Aorta (tissue), 5 donors: ENCODE measurements around the gene MYL2. TPM values are rescaled to one million over a fixed set of nuclear protein-coding genes. Genes with fewer than 3 reads are reported as not detected.

ENCODE experiments used
- ATAC-seq: fragments of 200-7000 bp; cut with Tn5 transposase; one replicate; pipeline ENCODE4 v1.9.1; 2022; ENCODE audit warnings: moderate library complexity; ENCODE audit not compliant: low FRiP score
- DNase-seq, 2 donors: peaks; one replicate each; pipeline ENCODE4 v3.0.0-alpha.2; 2020
- H3K27ac ChIP-seq, 2 donors: one replicate each; pipeline ENCODE4 v1.5.1; 2013; ENCODE audit warnings: low read length in 2 of 2, mild to moderate bottlenecking in 2 of 2, moderate library complexity in 2 of 2, control low read depth in 1 of 2, inconsistent platforms in 1 of 2, low read depth in 1 of 2
- H3K27me3 ChIP-seq, 2 donors: one replicate each; pipeline ENCODE4 v1.6.1; 2013; ENCODE audit warnings: control low read depth in 1 of 2, low read length in 1 of 2, mild to moderate bottlenecking in 1 of 2, moderate library complexity in 1 of 2; ENCODE audit not compliant: insufficient read depth in 2 of 2, control insufficient read depth in 1 of 2
- H3K36me3 ChIP-seq, 2 donors: one replicate each; pipeline ENCODE4 v1.6.1; 2013; ENCODE audit warnings: control low read depth in 1 of 2, low read length in 1 of 2, mild to moderate bottlenecking in 1 of 2; ENCODE audit not compliant: insufficient read depth in 2 of 2, control insufficient read depth in 1 of 2
- H3K4me1 ChIP-seq, 2 donors: one replicate each; pipeline ENCODE4 v1.6.1; 2013; ENCODE audit warnings: low read length in 2 of 2, control low read depth in 1 of 2, mild to moderate bottlenecking in 1 of 2, moderate library complexity in 1 of 2; ENCODE audit not compliant: insufficient read depth in 2 of 2, control insufficient read depth in 1 of 2
- H3K4me3 ChIP-seq, 2 donors: one replicate each; pipeline ENCODE4 v1.5.1; 2013; ENCODE audit warnings: low read length in 2 of 2, control low read depth in 1 of 2, mild to moderate bottlenecking in 1 of 2
- H3K9me3 ChIP-seq: one replicate; pipeline ENCODE4 v1.6.1; 2013; ENCODE audit warnings: mild to moderate bottlenecking, low read length; ENCODE audit not compliant: control insufficient read depth
- WGBS, 2 donors: extraction: QIAGEN DNeasy Blood & Tissue Kit; methylation state at CpG; one replicate each; pipeline ENCODE4 v1.1.7; 2013; 5-methylcytosine and 5-hydroxymethylcytosine counted together
- intact Hi-C, 2 donors: fragments of 100-400 bp; cut with DNase I; formaldehyde crosslinking; loops; one replicate each; pipeline versions ENCODE4 v1.14.2 to v1.15.0; 2022
- polyA plus RNA-seq, 2 donors: library from polyadenylated mRNA; stranded (reverse); fragments of 200-250 nt; gene quantifications; one replicate each; pipeline ENCODE4 v1.2.3, GENCODE V29; 2013
- total RNA-seq, 2 donors: library from RNA; stranded (reverse); fragmentation: NEBNext Ultra II Directional; extraction: Animal tissue kit (Norgen Biotek cat#: 25700); gene quantifications; one replicate each; pipeline ENCODE4 v1.2.1, GENCODE V29; 2021
- donor health status: healthy with polysubstance abuse.
- donor health status: Bipolar disorder and iron deficiency.
- donor health status: DM: no; HTN: no; CAD: no.
- donor health status: DM: no; HTN: no; CAD: no.
- donor health status: DM: yes; HTN: yes; CAD: no.

The MYL2 gene
- total and polyA plus RNA-seq, 4 donors: 0.99 to 80.9 (median 4.5) TPM; not detected in 1

DNA sequence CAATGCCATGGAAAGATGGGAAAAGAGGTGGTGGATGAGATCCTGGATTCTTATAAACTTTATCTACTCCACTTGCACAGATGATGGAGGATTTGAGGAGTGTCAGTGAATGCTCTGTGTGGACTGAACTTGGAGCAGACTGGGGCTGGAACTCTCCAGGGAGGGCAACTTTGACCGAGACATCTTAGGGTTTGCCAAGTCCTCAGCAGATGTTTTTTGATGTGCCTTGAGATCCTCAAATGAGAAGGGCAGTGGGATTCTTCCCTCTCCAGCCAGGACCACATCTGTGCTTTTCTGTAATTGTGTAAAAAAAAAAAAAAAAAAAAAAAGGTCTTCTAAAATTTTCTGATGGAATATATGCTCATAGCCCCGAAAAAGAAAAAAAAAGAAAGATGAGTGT, 23.0 kb upstream of the MYL2 start:
- Histone ChIP-seq H3K27ac (no peak overlapping the region), H3K4me3 (no peak overlapping the region), H3K4me1 (no peaks in the 10 kb centered on the region), H3K9me3 (peaks cover 7% of the 10 kb centered on the region), H3K27me3 (no peaks in the 10 kb centered on the region), H3K36me3 (no peaks in the 10 kb centered on the region)
- intact Hi-C loops: loop anchor here in 1 of 2 donors (10.0 kb wide), 1 partner anchor 341 kb away; no protein-coding TSS in a partner anchor
- no peak for DNase-seq
- WGBS, 2 donors: 29 to 42% methylated on average over 2 of the region's 2 CpGs
- no peak for ATAC-seq

- H3K27me3 ChIP-seq: no peaks in the 10 kb centered on the region
- no peaks in the 10 kb centered on the region for H3K36me3 ChIP-seq
- intact Hi-C loops: loop anchor here in 1 of 2 donors (10.0 kb wide), 1 partner anchor 343 kb away; no protein-coding TSS in a partner anchor
- no peak overlapping the region for H3K27ac ChIP-seq
- ATAC-seq: no peak
- DNase-seq: no peak
- no peak overlapping the region for H3K4me3 ChIP-seq
- no peaks in the 10 kb centered on the region for H3K4me1 ChIP-seq
- H3K9me3 ChIP-seq: peaks cover 7% of the 10 kb centered on the region
- WGBS, 2 donors: 87 to 88% methylated on average over 6 of the region's 6 CpGs
These were observed 21.0 kb upstream of the MYL2 start for GRCh38 chr12:110941391-110941790.

DNA sequence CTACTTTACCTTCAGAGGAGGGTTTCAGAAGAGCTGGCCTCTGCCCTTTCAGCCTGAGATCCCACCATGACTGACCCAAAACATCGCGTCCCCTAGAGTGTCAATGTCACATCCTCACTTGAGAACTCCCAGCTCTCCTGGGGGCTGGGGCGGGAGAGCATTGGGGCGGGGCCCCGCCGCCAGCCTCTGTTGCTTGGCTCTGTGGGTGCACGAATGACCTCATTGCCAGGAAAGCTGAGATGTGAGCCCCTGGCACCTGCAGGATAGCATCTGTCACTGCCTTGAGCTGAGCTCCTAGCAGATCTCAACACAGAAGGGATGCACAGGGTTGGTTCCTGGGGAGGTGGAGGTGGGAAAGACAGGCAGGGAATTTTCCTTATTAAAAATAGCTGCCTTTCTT, 20.6 kb upstream of the MYL2 start:
- H3K36me3 ChIP-seq: no peaks in the 10 kb centered on the region
- DNase-seq (no peak), ATAC-seq (no peak)
- no peak overlapping the region for H3K4me3 ChIP-seq
- no peak overlapping the region for H3K27ac ChIP-seq
- H3K27me3 ChIP-seq: no peaks in the 10 kb centered on the region
- intact Hi-C loops: loop anchor here in 1 of 2 donors (10.0 kb wide), 1 partner anchor 344 kb away; no protein-coding TSS in a partner anchor
- WGBS, 2 donors: 73 to 75% methylated on average over 7 of the region's 7 CpGs
- no peaks in the 10 kb centered on the region for H3K4me1 ChIP-seq
- H3K9me3 ChIP-seq: peaks cover 7% of the 10 kb centered on the region

- DNase-seq (no peak), ATAC-seq (no peak)
- intact Hi-C loops: loop anchor here in 1 of 2 donors (10.0 kb wide), 1 partner anchor 345 kb away; no protein-coding TSS in a partner anchor
- Histone ChIP-seq H3K4me1 (no peaks in the 10 kb centered on the region), H3K27ac (no peak overlapping the region), H3K27me3 (no peaks in the 10 kb centered on the region), H3K4me3 (no peak overlapping the region), H3K9me3 (peaks cover 3% of the 10 kb centered on the region), H3K36me3 (no peaks in the 10 kb centered on the region)
- 76 to 94% methylated on average over 4 of the region's 4 CpGs for WGBS, 2 donors
These were observed 19.9 kb upstream of the MYL2 start for GRCh38 chr12:110940296-110940695.

DNA sequence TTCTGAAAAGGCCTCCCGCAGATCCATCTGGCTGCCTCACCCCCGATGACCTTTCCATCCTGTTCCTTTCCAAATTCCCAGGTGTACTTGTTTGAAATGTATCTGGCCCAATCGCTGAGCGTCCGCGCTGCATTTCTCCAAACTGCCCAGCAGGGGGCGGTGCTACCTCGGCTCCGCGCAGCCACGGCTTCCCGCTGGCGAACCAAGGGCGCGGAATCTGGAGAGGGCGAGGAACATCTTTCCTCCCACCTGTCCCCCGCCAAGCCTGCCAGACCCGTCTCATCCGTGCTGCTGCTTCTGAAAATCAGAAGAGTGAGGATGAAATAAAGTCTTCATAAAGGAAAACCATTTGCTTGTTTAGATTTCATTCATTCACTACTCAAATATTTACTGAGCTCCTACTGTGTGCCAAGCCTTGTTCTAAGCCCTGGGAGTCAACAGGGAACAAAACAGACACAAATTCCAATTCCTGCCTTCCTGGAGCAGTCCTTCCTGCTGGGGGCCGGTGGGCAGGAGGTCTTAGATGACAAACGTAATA, 16.8 kb upstream of the MYL2 start:
- H3K9me3 ChIP-seq: peaks cover 3% of the 10 kb centered on the region
- ATAC-seq (peak; percentile 70), DNase-seq (peak; percentile 66 to 88)
- H3K36me3 ChIP-seq: no peaks in the 10 kb centered on the region
- H3K4me3 ChIP-seq: no peak overlapping the region
- no peaks in the 10 kb centered on the region for H3K27me3 ChIP-seq
- no peak overlapping the region for H3K27ac ChIP-seq
- H3K4me1 ChIP-seq: no peaks in the 10 kb centered on the region
- 2 to 3% methylated on average over 21 of the region's 21 CpGs for WGBS, 2 donors
- intact Hi-C loops: loop anchor here in 1 of 2 donors (5.0 kb wide), 2 partner anchors 360 to 375 kb away; no protein-coding TSS in a partner anchor

DNA sequence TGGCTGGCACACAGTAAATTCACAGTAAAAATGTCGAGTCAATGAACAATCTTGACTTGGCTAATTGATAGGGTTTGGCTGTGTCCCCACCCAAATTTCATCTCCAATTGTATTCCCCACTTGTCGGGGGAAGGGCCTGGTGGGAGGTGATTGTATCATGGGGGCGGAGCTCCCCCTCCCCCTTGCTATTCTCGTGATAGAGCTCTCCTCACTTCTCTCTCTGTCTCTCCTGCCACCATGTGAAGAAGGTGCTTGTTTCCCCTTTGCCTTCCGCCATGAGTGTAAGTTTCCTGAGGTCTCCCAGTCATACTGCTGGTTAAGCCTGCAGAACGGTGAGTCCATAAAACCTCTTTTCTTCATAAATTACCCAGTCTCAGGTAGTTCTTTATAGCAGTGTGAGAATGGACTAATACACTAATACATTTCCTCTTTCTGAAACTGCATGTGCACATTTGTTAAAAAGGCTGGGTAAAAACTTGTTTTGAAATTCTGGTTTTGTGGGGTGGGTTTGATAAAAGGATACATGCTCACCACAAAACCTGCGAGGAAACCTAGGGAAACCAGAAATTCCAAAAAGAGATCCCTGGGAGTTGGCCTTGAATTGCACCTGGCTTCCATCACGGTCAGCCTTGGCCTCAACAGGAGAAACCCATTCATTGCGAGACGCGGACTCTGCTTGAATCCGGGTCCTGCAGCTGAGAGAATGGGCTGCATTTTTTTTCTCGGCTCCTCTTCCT, 16.2 kb upstream of the MYL2 start:
- Histone ChIP-seq H3K4me3 (no peak overlapping the region), H3K9me3 (peaks cover 3% of the 10 kb centered on the region), H3K36me3 (no peaks in the 10 kb centered on the region), H3K4me1 (no peaks in the 10 kb centered on the region), H3K27ac (no peak overlapping the region), H3K27me3 (no peaks in the 10 kb centered on the region)
- intact Hi-C loops: loop anchor here in 1 of 2 donors (5.0 kb wide), 2 partner anchors 361 to 376 kb away; no protein-coding TSS in a partner anchor
- 35 to 40% methylated on average over 13 of the region's 13 CpGs for WGBS, 2 donors
- DNase-seq: no peak
- no peak for ATAC-seq

GRCh38 chr12:110935588-110935987, 15.2 kb upstream of the MYL2 start:
- no peak overlapping the region for H3K4me3 ChIP-seq
- H3K9me3 ChIP-seq: no peaks in the 10 kb centered on the region
- ATAC-seq: no peak
- H3K36me3 ChIP-seq: no peaks in the 10 kb centered on the region
- 95 to 96% methylated on average over 4 of the region's 4 CpGs for WGBS, 2 donors
- intact Hi-C loops: loop anchor here in 1 of 2 donors (5.0 kb wide), 2 partner anchors 362 to 377 kb away; no protein-coding TSS in a partner anchor
- no peak for DNase-seq
- H3K27ac ChIP-seq: no peak overlapping the region
- no peaks in the 10 kb centered on the region for H3K4me1 ChIP-seq
- H3K27me3 ChIP-seq: no peaks in the 10 kb centered on the region

DNA sequence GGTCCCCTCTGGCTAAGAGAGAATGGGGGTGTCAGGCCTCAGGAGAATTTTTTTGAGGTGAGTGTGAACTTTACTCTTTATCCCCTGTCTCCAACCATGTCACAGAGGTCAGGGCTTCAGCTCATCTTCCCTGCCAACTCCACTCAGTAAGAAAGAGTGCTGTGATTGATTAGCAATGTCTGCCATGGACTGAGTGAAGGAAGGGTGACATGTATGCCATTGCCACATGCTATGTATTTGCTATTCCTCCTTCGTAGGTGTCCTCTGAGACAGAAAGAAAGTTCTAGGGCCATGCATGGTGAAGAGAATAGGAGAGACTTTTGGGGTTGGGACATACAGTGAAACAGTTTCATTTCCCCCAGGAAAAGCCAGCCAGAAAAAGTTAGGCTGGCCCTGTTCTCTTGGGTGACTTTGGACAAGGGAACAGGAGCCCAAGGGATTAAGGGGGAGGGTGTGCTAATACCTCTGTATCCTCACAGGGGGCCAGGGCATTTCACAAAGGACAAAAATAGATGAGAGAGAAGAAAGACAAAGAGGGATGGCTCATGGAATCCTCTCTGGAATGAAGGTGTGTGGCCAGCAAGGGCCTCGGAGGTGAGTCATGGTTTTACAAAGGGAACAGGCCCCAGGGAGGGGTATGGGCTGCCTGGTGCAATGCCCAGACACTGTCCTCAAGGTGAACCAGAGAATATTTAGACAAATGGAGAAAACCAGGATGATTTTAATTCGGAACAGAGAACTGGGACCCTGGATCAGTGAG, 13.9 kb upstream of the MYL2 start:
- no peak for ATAC-seq
- no peaks in the 10 kb centered on the region for H3K36me3 ChIP-seq
- no peak for DNase-seq
- H3K4me1 ChIP-seq: no peaks in the 10 kb centered on the region
- H3K27ac ChIP-seq: no peak overlapping the region
- no peaks in the 10 kb centered on the region for H3K27me3 ChIP-seq
- no peak overlapping the region for H3K4me3 ChIP-seq
- no peaks in the 10 kb centered on the region for H3K9me3 ChIP-seq
- 83 to 88% methylated on average over 3 of the region's 3 CpGs for WGBS, 2 donors
- intact Hi-C loops: no loop called here
